K562 (cell line): ENCODE measurements around the gene TMC1. TPM values are rescaled to one million over a fixed set of nuclear protein-coding genes. Genes with fewer than 3 reads are reported as not detected.

Source experiments
- E2F4 ChIP-seq: sonication (generic); formaldehyde crosslinking; IDR thresholded peaks from 2 replicates; pipeline ENCODE4 v1.8.0; 2022; ENCODE audit warnings: mild to moderate bottlenecking, low read depth, missing genetic modification reagents
- FOXK1 ChIP-seq: sonication (generic); formaldehyde crosslinking; IDR thresholded peaks from 2 replicates; pipeline ENCODE4 v1.8.0; 2022; ENCODE audit warnings: missing genetic modification reagents, mild to moderate bottlenecking, borderline replicate concordance
- HDAC2 ChIP-seq: fragments of 450-650 bp; IDR thresholded peaks from 2 replicates; pipeline ENCODE4 v1.6.1; 2016; ENCODE audit warnings: mild to moderate bottlenecking
- HINFP ChIP-seq: fragments of 450-650 bp; conservative IDR thresholded peaks from 2 replicates; pipeline ENCODE4 v1.6.1; 2016; ENCODE audit warnings: missing genetic modification characterization, low read depth, mild to moderate bottlenecking, control low read depth, missing compliant biosample characterization
- MED1 ChIP-seq: sonication (generic); formaldehyde crosslinking; IDR thresholded peaks from 2 replicates; pipeline ENCODE4 v1.8.1; 2023; ENCODE audit warnings: missing genetic modification reagents, borderline replicate concordance
- NBN ChIP-seq: fragments of 450-650 bp; IDR thresholded peaks from 2 replicates; pipeline ENCODE4 v1.6.1; 2016; ENCODE audit warnings: low read depth, mild to moderate bottlenecking
- ZHX1 ChIP-seq: fragments of 150-350 bp; conservative IDR thresholded peaks from 2 replicates; pipeline ENCODE4 v1.6.1; 2014; ENCODE audit warnings: low read length
- polyA plus RNA-seq, 8 experiments: library from polyadenylated mRNA; depleted of rRNA in 4 of 8; stranded (reverse) in 5 of 8; unstranded in 3 of 8; fragments of >200 nt; fragmentation: Nextera tagmentation in 2 of 8; fragmentation: Illumina TruSeq in 1 of 8; extraction: Ambion mirVana in 2 of 8; extraction: Trizol in 1 of 8; gene quantifications; 2 replicates each; pipeline versions ENCODE4 v1.2.1 to v1.2.3, GENCODE V29; 2011 to 2014; ENCODE audit warnings: inconsistent platforms in 1 of 8, missing spikeins in 1 of 8
- total RNA-seq, 7 experiments: library from RNA; depleted of rRNA in 6 of 7; stranded (reverse); fragments of >200 nt in 6 of 7; fragmentation: Illumina TruSeq in 2 of 7; extraction: Trizol in 2 of 7; gene quantifications; 2 replicates each; pipeline versions ENCODE4 v1.2.1 to v1.2.3, GENCODE V29; 2011 to 2021; ENCODE audit warnings: low replicate concordance in 1 of 7
- TF ChIP-seq, protein P1 (sequence below): sonication (generic); formaldehyde crosslinking; IDR thresholded peaks from 2 replicates; pipeline ENCODE4 v1.8.0; 2022; ENCODE audit warnings: mild to moderate bottlenecking, missing genetic modification reagents
- TF ChIP-seq, protein P2 (sequence below): sonication (generic); formaldehyde crosslinking; IDR thresholded peaks from 2 replicates; pipeline ENCODE4 v1.8.1; 2023; ENCODE audit warnings: mild to moderate bottlenecking, missing genetic modification reagents

The TMC1 gene
- total and polyA plus RNA-seq, 9 of the 15 experiments (the other 6 are each of a cell fraction or from before 2014, with no cell fraction given): 0.10 to 0.15 TPM; not detected in 7

- TF ChIP-seq, protein P1, sequence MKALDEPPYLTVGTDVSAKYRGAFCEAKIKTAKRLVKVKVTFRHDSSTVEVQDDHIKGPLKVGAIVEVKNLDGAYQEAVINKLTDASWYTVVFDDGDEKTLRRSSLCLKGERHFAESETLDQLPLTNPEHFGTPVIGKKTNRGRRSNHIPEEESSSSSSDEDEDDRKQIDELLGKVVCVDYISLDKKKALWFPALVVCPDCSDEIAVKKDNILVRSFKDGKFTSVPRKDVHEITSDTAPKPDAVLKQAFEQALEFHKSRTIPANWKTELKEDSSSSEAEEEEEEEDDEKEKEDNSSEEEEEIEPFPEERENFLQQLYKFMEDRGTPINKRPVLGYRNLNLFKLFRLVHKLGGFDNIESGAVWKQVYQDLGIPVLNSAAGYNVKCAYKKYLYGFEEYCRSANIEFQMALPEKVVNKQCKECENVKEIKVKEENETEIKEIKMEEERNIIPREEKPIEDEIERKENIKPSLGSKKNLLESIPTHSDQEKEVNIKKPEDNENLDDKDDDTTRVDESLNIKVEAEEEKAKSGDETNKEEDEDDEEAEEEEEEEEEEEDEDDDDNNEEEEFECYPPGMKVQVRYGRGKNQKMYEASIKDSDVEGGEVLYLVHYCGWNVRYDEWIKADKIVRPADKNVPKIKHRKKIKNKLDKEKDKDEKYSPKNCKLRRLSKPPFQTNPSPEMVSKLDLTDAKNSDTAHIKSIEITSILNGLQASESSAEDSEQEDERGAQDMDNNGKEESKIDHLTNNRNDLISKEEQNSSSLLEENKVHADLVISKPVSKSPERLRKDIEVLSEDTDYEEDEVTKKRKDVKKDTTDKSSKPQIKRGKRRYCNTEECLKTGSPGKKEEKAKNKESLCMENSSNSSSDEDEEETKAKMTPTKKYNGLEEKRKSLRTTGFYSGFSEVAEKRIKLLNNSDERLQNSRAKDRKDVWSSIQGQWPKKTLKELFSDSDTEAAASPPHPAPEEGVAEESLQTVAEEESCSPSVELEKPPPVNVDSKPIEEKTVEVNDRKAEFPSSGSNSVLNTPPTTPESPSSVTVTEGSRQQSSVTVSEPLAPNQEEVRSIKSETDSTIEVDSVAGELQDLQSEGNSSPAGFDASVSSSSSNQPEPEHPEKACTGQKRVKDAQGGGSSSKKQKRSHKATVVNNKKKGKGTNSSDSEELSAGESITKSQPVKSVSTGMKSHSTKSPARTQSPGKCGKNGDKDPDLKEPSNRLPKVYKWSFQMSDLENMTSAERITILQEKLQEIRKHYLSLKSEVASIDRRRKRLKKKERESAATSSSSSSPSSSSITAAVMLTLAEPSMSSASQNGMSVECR: no peak
- no peak for TF ChIP-seq HINFP (tag)
- TF ChIP-seq, protein P2, sequence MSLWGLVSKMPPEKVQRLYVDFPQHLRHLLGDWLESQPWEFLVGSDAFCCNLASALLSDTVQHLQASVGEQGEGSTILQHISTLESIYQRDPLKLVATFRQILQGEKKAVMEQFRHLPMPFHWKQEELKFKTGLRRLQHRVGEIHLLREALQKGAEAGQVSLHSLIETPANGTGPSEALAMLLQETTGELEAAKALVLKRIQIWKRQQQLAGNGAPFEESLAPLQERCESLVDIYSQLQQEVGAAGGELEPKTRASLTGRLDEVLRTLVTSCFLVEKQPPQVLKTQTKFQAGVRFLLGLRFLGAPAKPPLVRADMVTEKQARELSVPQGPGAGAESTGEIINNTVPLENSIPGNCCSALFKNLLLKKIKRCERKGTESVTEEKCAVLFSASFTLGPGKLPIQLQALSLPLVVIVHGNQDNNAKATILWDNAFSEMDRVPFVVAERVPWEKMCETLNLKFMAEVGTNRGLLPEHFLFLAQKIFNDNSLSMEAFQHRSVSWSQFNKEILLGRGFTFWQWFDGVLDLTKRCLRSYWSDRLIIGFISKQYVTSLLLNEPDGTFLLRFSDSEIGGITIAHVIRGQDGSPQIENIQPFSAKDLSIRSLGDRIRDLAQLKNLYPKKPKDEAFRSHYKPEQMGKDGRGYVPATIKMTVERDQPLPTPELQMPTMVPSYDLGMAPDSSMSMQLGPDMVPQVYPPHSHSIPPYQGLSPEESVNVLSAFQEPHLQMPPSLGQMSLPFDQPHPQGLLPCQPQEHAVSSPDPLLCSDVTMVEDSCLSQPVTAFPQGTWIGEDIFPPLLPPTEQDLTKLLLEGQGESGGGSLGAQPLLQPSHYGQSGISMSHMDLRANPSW (CRISPR knock-in tag): no peak
- no peak for TF ChIP-seq E2F4 (CRISPR knock-in tag)
- TF ChIP-seq HDAC2: no peak
- no peak for TF ChIP-seq FOXK1
- no peak for TF ChIP-seq ZHX1
- TF ChIP-seq MED1: no peak
- TF ChIP-seq NBN: no peak
Measured at GRCh38 chr9:72691671-72692070, 170.3 kb downstream of the TMC1 start (continued).
